Uterus (tissue), 2 donors: Measurements from ENCODE around the gene ZNF423.

Experiments
- CTCF ChIP-seq, 4 experiments: fragments of 200-600 bp in 2 of 4; fragments of 450-650 bp in 2 of 4; sonication (generic) in 2 of 4; IDR thresholded peaks; one replicate each; pipeline ENCODE4 v1.5.1; 2016 to 2019; ENCODE audit warnings: antibody characterized with exemption in 4 of 4, mild to moderate bottlenecking in 2 of 4, moderate library complexity in 1 of 4
- POLR2A ChIP-seq, 2 donors: fragments of 450-650 bp; IDR thresholded peaks; one replicate each; pipeline ENCODE4 v1.6.1; 2016; ENCODE audit warnings: antibody characterized with exemption in 2 of 2, mild to moderate bottlenecking in 1 of 2, moderate library complexity in 1 of 2

- TF ChIP-seq CTCF (IDR thresholded peaks at IDR 0.05): no peak
- TF ChIP-seq POLR2A (IDR thresholded peaks at IDR 0.05): no peak
These were observed 214.7 kb downstream of the ZNF423 start for GRCh38 chr16:49641250-49641649.
